IMR-90 (cell line): ENCODE measurements around the gene RALGPS2. TPM values are rescaled to one million over a fixed set of nuclear protein-coding genes. Genes with fewer than 3 reads are reported as not detected.

ENCODE experiments used
- ATAC-seq: fragments of 200-7000 bp; cut with Tn5 transposase; 2 replicates; pipeline ENCODE4 v1.9.1; 2020; ENCODE audit warnings: low read depth, mild to moderate bottlenecking, moderate library complexity
- BruUV-seq: library from RNA; stranded (reverse); fragments of 400-500 nt; replicated peaks from 2 replicates; lab custom pipeline; 2021; lab: Mats Ljungman, UMichigan
- CTCF ChIA-PET: fragments of 300-600 bp; formaldehyde crosslinking; extraction: SDS; loops from one replicate; lab custom pipeline; 2021; ENCODE audit warnings: antibody characterized with exemption; lab: Yijun Ruan, JAX
- POLR2A ChIA-PET: fragments of 300-600 bp; sonication (Branson Sonifier 250); formaldehyde crosslinking; loops from one replicate; lab custom pipeline; 2022; ENCODE audit warnings: antibody characterized with exemption; ENCODE audit not compliant: unreplicated experiment; lab: Charles Lee
- DNase-seq: peaks from one replicate; pipeline ENCODE4 v3.0.0; 2013
- H2AFZ ChIP-seq: replicated peaks from 2 replicates; pipeline ENCODE3; 2013; ENCODE audit warnings: low read length, mild to moderate bottlenecking; ENCODE audit not compliant: poor library complexity
- H2AK5ac ChIP-seq: 2 replicates; pipeline ENCODE4 v1.6.1; 2013; ENCODE audit warnings: low read depth, low read length, inconsistent platforms
- H2AK9ac ChIP-seq: replicated peaks from 2 replicates; pipeline ENCODE3; 2013; ENCODE audit warnings: mild to moderate bottlenecking, low read depth, low read length, moderate library complexity; ENCODE audit not compliant: poor library complexity
- H2BK120ac ChIP-seq: 2 replicates; pipeline ENCODE4 v1.6.1; 2013; ENCODE audit warnings: low read depth, low read length, inconsistent platforms
- H2BK15ac ChIP-seq: 3 replicates; pipeline ENCODE4 v1.6.1; 2013; ENCODE audit warnings: low read depth, low read length, inconsistent platforms
- H2BK20ac ChIP-seq: 2 replicates; pipeline ENCODE4 v1.6.1; 2013; ENCODE audit warnings: low read depth, mild to moderate bottlenecking, inconsistent platforms, low read length, moderate library complexity
- H2BK5ac ChIP-seq: 2 replicates; pipeline ENCODE4 v1.6.1; 2013; ENCODE audit warnings: mild to moderate bottlenecking, low read depth, low read length, inconsistent platforms; ENCODE audit not compliant: poor library complexity, severe bottlenecking
- H3K14ac ChIP-seq: replicated peaks from 2 replicates; pipeline ENCODE4 v1.6.1; 2013; ENCODE audit warnings: low read depth, low read length, inconsistent platforms
- H3K18ac ChIP-seq: 2 replicates; pipeline ENCODE4 v1.6.1; 2013; ENCODE audit warnings: low read depth, low read length, control low read depth
- H3K23ac ChIP-seq: 2 replicates; pipeline ENCODE4 v1.6.1; 2013; ENCODE audit warnings: low read depth, low read length, inconsistent platforms
- H3K27ac ChIP-seq: 2 replicates; pipeline ENCODE4 v1.5.1; 2013; ENCODE audit warnings: mild to moderate bottlenecking, control low read depth, low read length; ENCODE audit not compliant: insufficient read depth
- H3K27me3 ChIP-seq: 2 replicates; pipeline ENCODE4 v1.6.1; 2013; ENCODE audit warnings: low read length; ENCODE audit not compliant: control insufficient read depth, insufficient read depth
- H3K36me3 ChIP-seq: 2 replicates; pipeline ENCODE4 v1.6.1; 2013; ENCODE audit warnings: low read length, mixed read lengths; ENCODE audit not compliant: control insufficient read depth, insufficient read depth
- H3K4ac ChIP-seq: 2 replicates; pipeline ENCODE4 v1.6.1; 2013; ENCODE audit warnings: low read depth, low read length, inconsistent platforms
- H3K4me1 ChIP-seq: 2 replicates; pipeline ENCODE4 v1.6.1; 2013; ENCODE audit warnings: low read length, mixed read lengths; ENCODE audit not compliant: control insufficient read depth, insufficient read depth
- H3K4me2 ChIP-seq: 2 replicates; pipeline ENCODE4 v1.6.1; 2013; ENCODE audit warnings: low read depth, mild to moderate bottlenecking, control low read depth, low read length, moderate library complexity
- H3K4me3 ChIP-seq: 2 replicates; pipeline ENCODE4 v1.5.1; 2013; ENCODE audit warnings: low read depth, mild to moderate bottlenecking, control low read depth, low read length, moderate library complexity; ENCODE audit not compliant: insufficient read depth
- H3K56ac ChIP-seq: 2 replicates; pipeline ENCODE4 v1.6.1; 2013; ENCODE audit warnings: low read length, inconsistent platforms; ENCODE audit not compliant: insufficient read depth; ENCODE audit errors: extremely low read depth
- H3K79me1 ChIP-seq, 2 experiments: 2 replicates each; pipeline ENCODE4 v1.6.1; 2013; ENCODE audit warnings: low read length in 2 of 2, inconsistent platforms in 1 of 2, low read depth in 1 of 2
- H3K9ac ChIP-seq: 2 replicates; pipeline ENCODE4 v1.6.1; 2013; ENCODE audit warnings: low read depth, low read length, control low read depth
- H3K9me1 ChIP-seq: 2 replicates; pipeline ENCODE4 v1.6.1; 2013; ENCODE audit warnings: low read length, inconsistent platforms; ENCODE audit not compliant: insufficient read depth
- H3K9me3 ChIP-seq: 2 replicates; pipeline ENCODE4 v1.6.1; 2013; ENCODE audit warnings: low read length; ENCODE audit not compliant: control insufficient read depth, insufficient read depth
- H4K20me1 ChIP-seq: 2 replicates; pipeline ENCODE4 v1.6.1; 2013; ENCODE audit warnings: low read length, inconsistent platforms; ENCODE audit not compliant: insufficient read depth
- H4K5ac ChIP-seq: 2 replicates; pipeline ENCODE4 v1.6.1; 2013; ENCODE audit warnings: mild to moderate bottlenecking, low read depth, low read length, control low read depth
- H4K8ac ChIP-seq, 2 experiments: 2 replicates each; pipeline ENCODE4 v1.6.1; 2013; ENCODE audit warnings: low read depth in 2 of 2, low read length in 2 of 2, control low read depth in 1 of 2, inconsistent platforms in 1 of 2
- H4K91ac ChIP-seq: 2 replicates; pipeline ENCODE4 v1.6.1; 2013; ENCODE audit warnings: low read depth, low read length, inconsistent platforms; ENCODE audit not compliant: insufficient read depth
- BHLHE40 ChIP-seq: fragments of 150-350 bp; IDR thresholded peaks from 2 replicates; pipeline ENCODE4 v1.6.1; 2016; ENCODE audit warnings: mild to moderate bottlenecking, low read depth, low read length
- CHD1 ChIP-seq: IDR thresholded peaks from 2 replicates; pipeline ENCODE4 v1.6.1; 2012; ENCODE audit warnings: low read depth, low read length, improper control_type of control experiment
- ELK1 ChIP-seq: fragments of 150-350 bp; IDR thresholded peaks from 2 replicates; pipeline ENCODE4 v1.6.1; 2016; ENCODE audit warnings: low read depth, mild to moderate bottlenecking, low read length, moderate library complexity, borderline replicate concordance
- FOS ChIP-seq: fragments of 150-350 bp; IDR thresholded peaks from 2 replicates; pipeline ENCODE4 v1.6.1; 2016; ENCODE audit warnings: low read depth, low read length
- MAFK ChIP-seq: IDR thresholded peaks from 2 replicates; pipeline ENCODE4 v1.6.1; 2012; ENCODE audit warnings: low read depth, low read length, improper control_type of control experiment
- MAZ ChIP-seq: IDR thresholded peaks from 2 replicates; pipeline ENCODE4 v1.6.1; 2012; ENCODE audit warnings: low read depth, mild to moderate bottlenecking, low read length, improper control_type of control experiment, moderate library complexity, borderline replicate concordance
- MXI1 ChIP-seq: IDR thresholded peaks from 2 replicates; pipeline ENCODE4 v1.6.1; 2012; ENCODE audit warnings: low read depth, mild to moderate bottlenecking, low read length, moderate library complexity, borderline replicate concordance
- POLR2A ChIP-seq: IDR thresholded peaks from 2 replicates; pipeline ENCODE4 v1.6.1; 2012; ENCODE audit warnings: mild to moderate bottlenecking, low read depth, low read length
- RAD21 ChIP-seq: IDR thresholded peaks from 2 replicates; pipeline ENCODE4 v1.6.1; 2012; ENCODE audit warnings: low read length, improper control_type of control experiment
- RCOR1 ChIP-seq: IDR thresholded peaks from 2 replicates; pipeline ENCODE4 v1.6.1; 2012; ENCODE audit warnings: mild to moderate bottlenecking, low read length, improper control_type of control experiment; ENCODE audit not compliant: insufficient replicate concordance
- RFX5 ChIP-seq: IDR thresholded peaks from 2 replicates; pipeline ENCODE4 v1.8.0; 2012; ENCODE audit warnings: low read depth, mild to moderate bottlenecking, low read length, moderate library complexity
- SMC3 ChIP-seq: fragments of 150-350 bp; IDR thresholded peaks from 2 replicates; pipeline ENCODE4 v1.6.1; 2016; ENCODE audit warnings: low read depth, mild to moderate bottlenecking, antibody characterized with exemption, low read length, moderate library complexity
- WGBS, 2 experiments: methylation state at CpG; one replicate each; pipeline versions ENCODE4 v1.1.5 to v1.1.7; 2013; ENCODE audit warnings: missing lambda C conversion rate in 2 of 2; ENCODE audit not compliant: insufficient read length in 1 of 2; ENCODE audit errors: extremely low coverage in 2 of 2; 5-methylcytosine and 5-hydroxymethylcytosine counted together
- dilution Hi-C: fragments of 300-500 bp; cut with HindIII; formaldehyde crosslinking; loops from one replicate; pipeline ENCODE4 v1.14.3; 2018; ENCODE audit warnings: low sequenced_read_pairs; ENCODE audit not compliant: unreplicated experiment
- in situ Hi-C: fragments of 300-500 bp; cut with MboI; formaldehyde crosslinking; loops from 3 replicates; pipeline ENCODE4 v1.14.3; 2019; ENCODE audit warnings: low sequenced_read_pairs, inconsistent platforms, mixed read lengths
- intact Hi-C: fragments of 100-400 bp; cut with micrococcal nuclease; formaldehyde crosslinking; loops from 2 replicates; pipeline ENCODE4 v1.10.0; 2022
- polyA plus RNA-seq, 3 experiments: library from polyadenylated mRNA; depleted of rRNA; stranded (reverse); fragments of >200 nt; gene quantifications; 2 replicates each; pipeline ENCODE4 v1.2.3, GENCODE V29; 2012; ENCODE audit warnings: low replicate concordance in 1 of 3
- total RNA-seq: library from RNA; depleted of rRNA; stranded (reverse); fragments of >200 nt; gene quantifications from 2 replicates; pipeline ENCODE4 v1.2.3, GENCODE V29; 2012
- TF ChIP-seq, protein P1 (sequence below): fragments of 150-350 bp; IDR thresholded peaks from 2 replicates; pipeline ENCODE4 v1.6.1; 2017; ENCODE audit warnings: mild to moderate bottlenecking, antibody characterized with exemption, low read length, low read depth

RALGPS2 gene
- total and polyA plus RNA-seq, 2 of the 4 experiments (the other 2 are of a cell fraction) = 13.8 to 148 TPM

DNA sequence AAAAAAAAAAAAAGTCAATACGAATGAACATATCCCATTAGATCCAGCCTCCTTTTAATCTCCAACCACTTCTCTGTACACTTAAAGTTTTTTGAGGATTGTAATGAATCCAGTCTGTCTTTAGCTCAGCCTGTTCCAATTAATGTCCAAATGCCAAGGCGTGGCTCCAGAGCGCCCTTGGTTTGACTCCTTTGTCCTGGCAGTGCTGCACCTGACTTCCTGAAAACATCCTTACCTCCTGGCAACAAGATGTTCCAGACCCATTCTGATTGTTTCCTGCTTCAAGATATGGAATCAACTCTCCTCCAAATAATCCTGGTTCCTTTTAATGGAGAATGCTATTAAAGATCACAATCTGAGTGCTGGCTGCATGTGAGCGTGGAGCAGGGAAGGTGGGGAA, 226.6 kb downstream of the RALGPS2 start:
- no peaks in the 10 kb centered on the region for H3K79me1 ChIP-seq
- H3K56ac ChIP-seq = no peak overlapping the region
- H3K27ac ChIP-seq = no peak overlapping the region
- H2BK15ac ChIP-seq = no peak overlapping the region
- dilution Hi-C loops (no loop called here), intact Hi-C loops (no loop called here), in situ Hi-C loops (no loop called here)
- no peak overlapping the region for H2BK5ac ChIP-seq
- no peaks in the 10 kb centered on the region for H3K9me1 ChIP-seq
- peaks cover 14% of the 10 kb centered on the region for H3K27me3 ChIP-seq
- no peaks in the 10 kb centered on the region for H3K36me3 ChIP-seq
- H3K4me3 ChIP-seq = no peak overlapping the region
- H3K14ac ChIP-seq = no peak overlapping the region
- ChIA-PET POLR2A (no interaction called here), CTCF (no interaction called here)
- H3K9me3 ChIP-seq = no peaks in the 10 kb centered on the region
- H4K91ac ChIP-seq = no peak overlapping the region
- 92% methylated on average over 2 of the region's 4 CpGs; no CpG with 5 or more reads in 1 of the 2 experiments for WGBS, 2 experiments
- no peak overlapping the region for H4K5ac ChIP-seq
- no TSS peak for BruUV-seq
- ATAC-seq (no peak), DNase-seq (no peak)
- H4K8ac ChIP-seq = no peak overlapping the region
- H3K23ac ChIP-seq = no peak overlapping the region
- H2BK120ac ChIP-seq = no peak overlapping the region
- H3K18ac ChIP-seq = no peak overlapping the region
- H2AK5ac ChIP-seq = no peak overlapping the region
- no peak overlapping the region for H3K9ac ChIP-seq
- H3K4ac ChIP-seq = no peak overlapping the region
- no peak overlapping the region for H2BK20ac ChIP-seq
- peaks cover 3% of the 10 kb centered on the region; the same call in 1 of the 2 replicates for H3K4me1 ChIP-seq
- H2AK9ac ChIP-seq = no peak overlapping the region
- TF ChIP-seq MAZ (no peak), POLR2A (no peak), SMC3 (no peak), MXI1 (no peak), RFX5 (no peak), RAD21 (no peak), BHLHE40 (no peak), ELK1 (no peak), CHD1 (no peak), MAFK (no peak), FOS (no peak), RCOR1 (no peak)
- TF ChIP-seq, protein P1, sequence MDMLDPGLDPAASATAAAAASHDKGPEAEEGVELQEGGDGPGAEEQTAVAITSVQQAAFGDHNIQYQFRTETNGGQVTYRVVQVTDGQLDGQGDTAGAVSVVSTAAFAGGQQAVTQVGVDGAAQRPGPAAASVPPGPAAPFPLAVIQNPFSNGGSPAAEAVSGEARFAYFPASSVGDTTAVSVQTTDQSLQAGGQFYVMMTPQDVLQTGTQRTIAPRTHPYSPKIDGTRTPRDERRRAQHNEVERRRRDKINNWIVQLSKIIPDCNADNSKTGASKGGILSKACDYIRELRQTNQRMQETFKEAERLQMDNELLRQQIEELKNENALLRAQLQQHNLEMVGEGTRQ = no peak
- H2AFZ ChIP-seq = no peak overlapping the region
- no peaks in the 10 kb centered on the region for H4K20me1 ChIP-seq
- H3K4me2 ChIP-seq = no peak overlapping the region
